Ascending aorta (tissue), 2 donors: ENCODE measurements around the gene PRKAR1B. TPM values are rescaled to one million over a fixed set of nuclear protein-coding genes. Genes with fewer than 3 reads are reported as not detected.

Experiments used
- DNase-seq, 2 donors: peaks; one replicate each; pipeline ENCODE4 v3.0.0-alpha.2; 2019; ENCODE audit warnings: low spot score in 2 of 2
- H3K27ac ChIP-seq, 2 donors: fragments of 200-600 bp; sonication (generic); one replicate each; pipeline ENCODE4 v1.5.1; 2016 to 2017; ENCODE audit warnings: mild to moderate bottlenecking in 1 of 2
- H3K27me3 ChIP-seq: fragments of 200-600 bp; sonication (generic); one replicate; pipeline ENCODE4 v1.5.1; 2017
- H3K36me3 ChIP-seq, 2 donors: fragments of 200-600 bp; sonication (generic); one replicate each; pipeline ENCODE4 v1.5.1; 2016
- H3K4me1 ChIP-seq, 2 donors: fragments of 200-600 bp; sonication (generic); one replicate each; pipeline ENCODE4 v1.5.1; 2016 to 2017; ENCODE audit warnings: mild to moderate bottlenecking in 1 of 2
- H3K4me3 ChIP-seq, 2 donors: fragments of 200-600 bp; sonication (generic); one replicate each; pipeline ENCODE4 v1.5.1; 2016 to 2017; ENCODE audit warnings: mild to moderate bottlenecking in 1 of 2
- H3K9me3 ChIP-seq, 2 donors: fragments of 200-600 bp; sonication (generic); one replicate each; pipeline ENCODE4 v1.5.1; 2016
- CTCF ChIP-seq, 3 experiments: fragments of 200-600 bp in 2 of 3; fragments of 450-650 bp in 1 of 3; sonication (generic) in 2 of 3; IDR thresholded peaks; one replicate each; pipeline ENCODE4 v1.5.1; 2016 to 2019; ENCODE audit warnings: antibody characterized with exemption in 3 of 3, mild to moderate bottlenecking in 1 of 3, moderate library complexity in 1 of 3
- intact Hi-C: fragments of 100-400 bp; cut with DNase I; formaldehyde crosslinking; loops from one replicate; pipeline ENCODE4 v1.15.1; 2023
- total RNA-seq: library from RNA; depleted of rRNA; stranded (reverse); fragments of >200 nt; gene quantifications from one replicate; pipeline ENCODE4 v1.1.0, GENCODE V29; 2016

Gene PRKAR1B
- total RNA-seq, 1 donor from 2014 or later: 13.0 TPM

- H3K27ac ChIP-seq: peak overlapping the region; percentile 97
Measured at GRCh38 chr7:516216-516605, 210.9 kb downstream of the PRKAR1B start.

GRCh38 chr7:515628-516027 is 211.5 kb downstream of the PRKAR1B start:
- intact Hi-C loops: loop anchor here (2.0 to 10.0 kb wide), 2 partner anchors 259 to 1021 kb away; no protein-coding TSS in a partner anchor
- TF ChIP-seq CTCF (IDR thresholded peaks at IDR 0.05): no peak
- H3K9me3 ChIP-seq: no peaks in the 10 kb centered on the region
- peak overlapping the region; percentile 77 to 83 for H3K4me3 ChIP-seq
- H3K27ac ChIP-seq: peak overlapping the region; percentile 97
- H3K4me1 ChIP-seq: peaks cover 21 to 55% of the 10 kb centered on the region in 2 donors
- DNase-seq: no peak
- H3K27me3 ChIP-seq: no peaks in the 10 kb centered on the region
- peaks cover 10 to 27% of the 10 kb centered on the region in 2 donors for H3K36me3 ChIP-seq

More at GRCh38 chr7:516216-516605, 210.9 kb downstream of the PRKAR1B start:
- Histone ChIP-seq H3K4me3 (peak overlapping the region; percentile 77 to 83), H3K36me3 (peaks cover 10 to 22% of the 10 kb centered on the region in 2 donors), H3K4me1 (peaks cover 25 to 58% of the 10 kb centered on the region in 2 donors), H3K27me3 (no peaks in the 10 kb centered on the region), H3K9me3 (no peaks in the 10 kb centered on the region)
- TF ChIP-seq CTCF (IDR thresholded peaks at IDR 0.05): no peak
- intact Hi-C loops: loop anchor here (10.0 kb wide), 1 partner anchor 259 kb away; no protein-coding TSS in a partner anchor
- no peak for DNase-seq

DNA sequence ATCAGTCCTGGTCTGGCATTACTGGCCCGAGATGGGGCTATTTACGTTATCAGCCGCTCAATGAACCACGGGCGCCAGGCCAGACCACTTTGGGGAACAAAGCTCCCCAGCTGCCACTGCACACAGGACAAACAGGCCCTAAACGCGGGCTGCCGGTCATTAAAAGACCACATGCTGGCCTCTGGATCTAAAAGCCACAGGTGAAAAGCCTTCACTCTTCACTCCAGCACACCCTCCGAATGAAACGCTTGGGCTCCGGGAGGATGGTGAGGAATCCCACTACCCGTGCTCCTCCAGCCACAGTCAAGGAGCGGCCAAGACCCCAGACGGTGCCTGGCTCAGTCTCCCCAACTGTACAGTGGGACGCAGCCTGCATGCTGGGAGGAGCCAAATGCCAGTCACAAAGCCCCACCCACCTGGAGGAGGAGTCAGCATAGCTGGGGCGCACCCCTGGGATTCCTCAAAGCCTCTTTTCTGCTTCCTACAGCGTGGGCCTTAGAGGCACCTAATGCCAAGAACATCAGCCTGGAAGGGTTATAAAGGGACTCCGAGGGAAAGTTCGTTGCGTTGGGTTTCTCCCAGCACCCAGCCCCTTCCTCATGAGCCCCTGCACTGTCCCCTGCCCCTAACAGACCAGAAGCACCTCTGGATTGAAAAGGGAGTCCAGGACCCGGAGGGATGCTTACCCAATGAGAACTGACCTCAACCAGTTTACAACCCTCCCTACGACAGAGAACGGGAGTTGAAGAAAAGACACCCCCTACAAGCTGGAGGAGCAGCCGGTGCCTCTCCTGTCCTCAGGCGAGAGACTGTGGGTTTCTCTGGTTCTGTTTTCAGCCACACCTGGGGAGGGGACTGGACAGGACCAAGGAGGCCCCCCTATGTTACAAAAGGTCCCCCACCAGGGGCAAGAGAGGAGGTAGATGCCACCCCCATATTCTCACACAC is 212.2 kb downstream of the PRKAR1B start:
- H3K36me3 ChIP-seq: peaks cover 14 to 31% of the 10 kb centered on the region in 2 donors
- intact Hi-C loops: loop anchor here (2.0 to 10.0 kb wide), 4 partner anchors 183 to 1022 kb away; no protein-coding TSS in a partner anchor
- peak in 1 of 2 donors; percentile 84 for DNase-seq
- no peaks in the 10 kb centered on the region for H3K27me3 ChIP-seq
- peak overlapping the region; percentile 97 for H3K27ac ChIP-seq
- peaks cover 16 to 53% of the 10 kb centered on the region in 2 donors for H3K4me1 ChIP-seq
- no peaks in the 10 kb centered on the region for H3K9me3 ChIP-seq
- no peak for TF ChIP-seq CTCF (IDR thresholded peaks at IDR 0.05)
- H3K4me3 ChIP-seq: peak overlapping the region; percentile 77 to 83

- intact Hi-C loops: loop anchor here (2.0 to 10.0 kb wide), 4 partner anchors 182 to 1023 kb away; no protein-coding TSS in a partner anchor
- no peak for DNase-seq
- H3K27me3 ChIP-seq: no peaks in the 10 kb centered on the region
- peaks cover 16 to 53% of the 10 kb centered on the region in 2 donors for H3K4me1 ChIP-seq
- H3K27ac ChIP-seq: peak overlapping the region; percentile 97
- peaks cover 20 to 38% of the 10 kb centered on the region in 2 donors for H3K36me3 ChIP-seq
- TF ChIP-seq CTCF (IDR thresholded peaks at IDR 0.05): no peak
- H3K9me3 ChIP-seq: no peaks in the 10 kb centered on the region
- H3K4me3 ChIP-seq: peak overlapping the region; percentile 77 to 83
Measured at GRCh38 chr7:514242-514641, 212.8 kb downstream of the PRKAR1B start.

DNA sequence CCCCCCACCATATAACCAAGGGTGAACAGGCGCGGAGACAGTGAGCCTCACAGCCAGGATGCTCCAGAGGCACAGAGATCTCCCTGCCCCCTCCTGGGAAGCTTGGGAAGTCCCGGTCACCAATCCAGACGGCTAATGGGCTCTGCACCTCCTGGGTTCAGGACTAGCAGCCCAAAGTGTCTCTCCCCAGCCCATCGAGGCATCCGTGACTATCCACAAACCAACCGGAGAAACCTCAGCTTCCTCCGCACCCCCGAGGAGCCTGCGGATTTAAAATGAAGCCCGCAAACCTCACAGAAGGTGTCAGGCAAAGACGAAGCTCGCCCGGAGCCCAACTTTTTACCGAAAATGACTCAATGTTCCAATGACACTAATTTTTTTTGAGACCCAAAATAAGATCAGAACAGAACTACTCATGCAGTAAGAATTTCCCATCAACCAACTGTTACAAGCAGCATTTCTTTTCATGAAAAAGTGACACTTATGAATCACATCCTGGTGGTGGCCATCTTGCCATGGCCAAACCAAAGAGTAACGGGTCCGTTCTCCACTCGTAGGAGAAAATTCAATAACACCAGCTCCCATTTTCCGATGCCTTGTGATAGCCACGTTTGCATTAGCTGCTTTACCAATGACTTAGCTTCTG is 213.4 kb downstream of the PRKAR1B start:
- DNase-seq: no peak
- Histone ChIP-seq H3K4me1 (peaks cover 16 to 53% of the 10 kb centered on the region in 2 donors), H3K36me3 (peaks cover 26 to 44% of the 10 kb centered on the region in 2 donors), H3K4me3 (peak overlapping the region; percentile 77 to 83), H3K9me3 (no peaks in the 10 kb centered on the region), H3K27ac (peak overlapping the region; percentile 97), H3K27me3 (no peaks in the 10 kb centered on the region)
- no peak for TF ChIP-seq CTCF (IDR thresholded peaks at IDR 0.05)
- intact Hi-C loops: loop anchor here (2.0 to 10.0 kb wide), 4 partner anchors 181 to 1023 kb away; no protein-coding TSS in a partner anchor
